GM12878 (cell line): Measurements from ENCODE around the gene GP5. TPM values are rescaled to one million over a fixed set of nuclear protein-coding genes. Genes with fewer than 3 reads are reported as not detected.

Source experiments
- ATAC-seq: fragments of 200-7000 bp; cut with Tn5 transposase; 3 replicates; pipeline ENCODE4 v1.9.1; 2020; ENCODE audit warnings: mild to moderate bottlenecking, moderate library complexity
- BruUV-seq: library from RNA; stranded (reverse); fragments of 400-500 nt; replicated peaks from 2 replicates; lab custom pipeline; 2021; lab: Mats Ljungman, UMichigan
- CTCF ChIA-PET: fragments of 300-600 bp; sonication (Branson Sonifier 250); formaldehyde crosslinking; extraction: SDS; loops from one replicate; lab custom pipeline; 2021; ENCODE audit warnings: inconsistent platforms; lab: Yijun Ruan, JAX
- POLR2A ChIA-PET: fragments of 350-600 bp; formaldehyde crosslinking; extraction: SDS; loops from one replicate; lab custom pipeline; 2021; ENCODE audit warnings: inconsistent platforms; lab: Charles Lee
- RAD21 ChIA-PET: fragments of 300-600 bp; sonication (Branson Sonifier 250); formaldehyde crosslinking; loops from one replicate; lab custom pipeline; 2023; ENCODE audit warnings: antibody characterized with exemption; ENCODE audit not compliant: unreplicated experiment; lab: Charles Lee
- SMC1A ChIA-PET: fragments of 300-600 bp; sonication (Branson Sonifier 250); formaldehyde crosslinking; loops from one replicate; lab custom pipeline; 2023; ENCODE audit not compliant: unreplicated experiment, uncharacterized antibody; lab: Charles Lee
- DNase-seq: peaks from one replicate; pipeline ENCODE4 v3.0.0-alpha.2; 2011; ENCODE audit warnings: low read depth, low spot score
- FAIRE-seq: peaks from 3 replicates; lab custom pipeline; 2011; peaks lifted over from hg19 to GRCh38; lab: Jason Lieb, UNC
- H2AFZ ChIP-seq: 2 replicates; pipeline ENCODE4 v1.6.0; 2011; ENCODE audit warnings: low read depth, low read length, control low read depth; ENCODE audit not compliant: control insufficient read depth
- H3K27ac ChIP-seq: 2 replicates; pipeline ENCODE4 v1.5.1; 2011; ENCODE audit warnings: control low read depth; ENCODE audit not compliant: control insufficient read depth, insufficient read depth
- H3K27me3 ChIP-seq, 2 experiments: replicated peaks in 1 of 2; 2 replicates each; pipeline versions ENCODE4 v1.6.0 to v1.6.1; 2011; ENCODE audit warnings: low read length in 1 of 2; ENCODE audit not compliant: control insufficient read depth in 2 of 2, insufficient read depth in 2 of 2
- H3K36me3 ChIP-seq, 2 experiments: 2 replicates each; pipeline ENCODE4 v1.5.1; 2011; ENCODE audit warnings: low read length in 1 of 2; ENCODE audit not compliant: control insufficient read depth in 2 of 2, insufficient read depth in 2 of 2
- H3K4me1 ChIP-seq: 2 replicates; pipeline ENCODE4 v1.6.1; 2011; ENCODE audit warnings: mild to moderate bottlenecking, low read length, moderate library complexity, mixed read lengths; ENCODE audit not compliant: control insufficient read depth, insufficient read depth
- H3K4me2 ChIP-seq: 2 replicates; pipeline ENCODE4 v1.6.0; 2011; ENCODE audit warnings: control low read depth; ENCODE audit not compliant: control insufficient read depth, insufficient read depth
- H3K4me3 ChIP-seq: fragments of 200-600 bp; sonication (generic); 2 replicates; pipeline ENCODE4 v1.5.1; 2016
- H3K79me2 ChIP-seq: 2 replicates; pipeline ENCODE4 v1.6.0; 2011; ENCODE audit warnings: low read length; ENCODE audit not compliant: control insufficient read depth, insufficient read depth
- H3K9ac ChIP-seq: 2 replicates; pipeline ENCODE4 v1.8.0; 2011; ENCODE audit warnings: low read length, control low read depth, mixed read lengths; ENCODE audit not compliant: control insufficient read depth, insufficient read depth
- H3K9me3 ChIP-seq: replicated peaks from 3 replicates; pipeline ENCODE4 v1.5.1; 2011; ENCODE audit warnings: mild to moderate bottlenecking, low read length; ENCODE audit not compliant: control insufficient read depth, insufficient read depth
- H4K20me1 ChIP-seq: 2 replicates; pipeline ENCODE4 v1.6.0; 2011; ENCODE audit not compliant: control insufficient read depth, insufficient read depth
- ESRRA ChIP-seq: IDR thresholded peaks from 2 replicates; pipeline ENCODE4 v1.6.1; 2012; ENCODE audit warnings: mild to moderate bottlenecking, low read length, improper control_type of control experiment
- HCFC1 ChIP-seq: fragments of 150-350 bp; IDR thresholded peaks from 2 replicates; pipeline ENCODE4 v1.6.1; 2014; ENCODE audit warnings: low read length
- HDAC2 ChIP-seq: fragments of 200-600 bp; sonication (generic); IDR thresholded peaks from 2 replicates; pipeline ENCODE4 v1.6.1; 2017
- MYC ChIP-seq: IDR thresholded peaks from 2 replicates; pipeline ENCODE4 v1.6.1; 2011; ENCODE audit warnings: mild to moderate bottlenecking, low read length, moderate library complexity, inconsistent platforms; ENCODE audit not compliant: insufficient read depth, insufficient replicate concordance, insufficient read length, severe bottlenecking
- POLR2A ChIP-seq: IDR thresholded peaks from 2 replicates; pipeline ENCODE4 v1.6.1; 2011; ENCODE audit warnings: low read depth, mild to moderate bottlenecking, low read length
- SMAD5 ChIP-seq: IDR thresholded peaks from 2 replicates; pipeline ENCODE4 v1.6.1; 2016; ENCODE audit warnings: antibody characterized with exemption, low read depth
- SUPT20H ChIP-seq: IDR thresholded peaks from 2 replicates; pipeline ENCODE4 v1.6.1; 2011; ENCODE audit warnings: low read depth, mild to moderate bottlenecking, low read length, moderate library complexity, borderline replicate concordance; ENCODE audit not compliant: control insufficient read depth
- ZBED1 ChIP-seq: IDR thresholded peaks from 2 replicates; pipeline ENCODE4 v1.6.1; 2016; ENCODE audit warnings: borderline replicate concordance
- WGBS: methylation state at CpG from one replicate; pipeline ENCODE4 v1.1.6; 2016; ENCODE audit warnings: low lambda C conversion rate; ENCODE audit not compliant: insufficient replicate concordance, insufficient coverage; ENCODE audit errors: missing lambda C conversion rate; 5-methylcytosine and 5-hydroxymethylcytosine counted together
- in situ Hi-C: fragments of 300-500 bp; cut with MboI; formaldehyde crosslinking; loops from 9 replicates; pipeline ENCODE4 v1.14.3; 2018; ENCODE audit warnings: mixed read lengths
- intact Hi-C: fragments of 100-400 bp; cut with micrococcal nuclease; formaldehyde crosslinking; loops from one replicate; pipeline ENCODE4 v1.14.2; 2022; ENCODE audit not compliant: unreplicated experiment
- polyA plus RNA-seq, 11 experiments: library from polyadenylated mRNA; depleted of rRNA in 4 of 11; unstranded in 6 of 11; stranded (reverse) in 5 of 11; fragments of >200 nt; fragmentation: Nextera tagmentation in 4 of 11; fragmentation: Illumina TruSeq in 1 of 11; extraction: Ambion mirVana in 4 of 11; extraction: Trizol in 1 of 11; gene quantifications; 1 replicate in 1 of 11; 2 replicates in 10 of 11; pipeline versions ENCODE4 v1.2.1 to v1.2.3, GENCODE V29; 2011 to 2016; ENCODE audit warnings: inconsistent platforms in 2 of 11, missing spikeins in 2 of 11, low read depth in 1 of 11
- total RNA-seq, 4 experiments: library from RNA; depleted of rRNA in 3 of 4; stranded (reverse); fragments of >200 nt in 3 of 4; fragmentation: Illumina TruSeq in 1 of 4; extraction: Trizol in 1 of 4; gene quantifications; 2 replicates each; pipeline versions ENCODE4 v1.2.1 to v1.2.3, GENCODE V29; 2013 to 2021
- TF ChIP-seq, protein P1 (sequence below): fragments of 450-650 bp; IDR thresholded peaks from 2 replicates; pipeline ENCODE4 v1.6.1; 2016; ENCODE audit warnings: mild to moderate bottlenecking
- TF ChIP-seq, protein P2 (sequence below): fragments of 450-650 bp; IDR thresholded peaks from 2 replicates; pipeline ENCODE4 v1.6.1; 2017; ENCODE audit warnings: low read depth, mild to moderate bottlenecking, moderate library complexity
- TF ChIP-seq, protein P3 (sequence below): fragments of 450-650 bp; formaldehyde crosslinking; IDR thresholded peaks from 2 replicates; pipeline ENCODE4 v1.4.0; 2022; ENCODE audit warnings: mild to moderate bottlenecking, moderate library complexity
- TF ChIP-seq, protein P4 (sequence below): fragments of 450-650 bp; IDR thresholded peaks from 2 replicates; pipeline ENCODE4 v1.6.1; 2014; ENCODE audit warnings: mild to moderate bottlenecking

GP5 gene
- total and polyA plus RNA-seq, 10 of the 15 experiments (the other 5 are each of a cell fraction or from before 2014, with no cell fraction given): not detected

DNA sequence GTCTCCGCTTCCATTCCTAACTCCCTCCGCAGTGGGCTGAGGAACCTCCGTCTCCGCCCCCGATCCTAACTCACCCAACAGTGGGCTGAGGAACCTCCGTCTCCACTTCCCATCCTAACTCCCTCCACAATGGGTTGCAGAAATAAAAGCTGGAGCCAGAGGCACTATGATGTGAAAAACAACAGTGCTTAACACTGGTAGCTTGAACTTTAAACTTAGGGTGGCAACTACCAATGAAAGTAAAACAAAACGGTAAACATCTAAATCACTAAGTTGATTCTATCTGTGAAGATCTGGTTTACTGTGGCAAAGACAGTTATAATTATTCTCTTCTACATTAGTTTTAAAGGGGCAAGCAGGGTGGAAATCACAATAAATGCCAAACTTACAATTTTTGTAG lies 25.9 kb upstream of the GP5 start:
- intact Hi-C loops: no loop called here
- Histone ChIP-seq H3K4me2 (no peak overlapping the region), H4K20me1 (no peaks in the 10 kb centered on the region), H3K79me2 (no peaks in the 10 kb centered on the region), H3K36me3 (peaks cover 7 to 23% of the 10 kb centered on the region in 2 experiments), H2AFZ (no peak overlapping the region), H3K9me3 (no peaks in the 10 kb centered on the region), H3K4me3 (no peak overlapping the region), H3K27me3 (no peaks in the 10 kb centered on the region), H3K4me1 (no peaks in the 10 kb centered on the region), H3K9ac (no peak overlapping the region), H3K27ac (no peak overlapping the region)
- in situ Hi-C loops: no loop called here
- ChIA-PET CTCF (no interaction called here), POLR2A (no interaction called here), SMC1A (no interaction called here), RAD21 (no interaction called here)
- no peak for TF ChIP-seq ESRRA
- no peak for TF ChIP-seq SUPT20H
- TF ChIP-seq HCFC1: no peak
- TF ChIP-seq ZBED1: no peak
- TF ChIP-seq HDAC2: no peak
- no peak for TF ChIP-seq MYC
- TF ChIP-seq, protein P1, sequence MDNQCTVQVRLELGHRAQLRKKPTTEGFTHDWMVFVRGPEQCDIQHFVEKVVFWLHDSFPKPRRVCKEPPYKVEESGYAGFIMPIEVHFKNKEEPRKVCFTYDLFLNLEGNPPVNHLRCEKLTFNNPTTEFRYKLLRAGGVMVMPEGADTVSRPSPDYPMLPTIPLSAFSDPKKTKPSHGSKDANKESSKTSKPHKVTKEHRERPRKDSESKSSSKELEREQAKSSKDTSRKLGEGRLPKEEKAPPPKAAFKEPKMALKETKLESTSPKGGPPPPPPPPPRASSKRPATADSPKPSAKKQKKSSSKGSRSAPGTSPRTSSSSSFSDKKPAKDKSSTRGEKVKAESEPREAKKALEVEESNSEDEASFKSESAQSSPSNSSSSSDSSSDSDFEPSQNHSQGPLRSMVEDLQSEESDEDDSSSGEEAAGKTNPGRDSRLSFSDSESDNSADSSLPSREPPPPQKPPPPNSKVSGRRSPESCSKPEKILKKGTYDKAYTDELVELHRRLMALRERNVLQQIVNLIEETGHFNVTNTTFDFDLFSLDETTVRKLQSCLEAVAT: no peak
- TF ChIP-seq, protein P2, sequence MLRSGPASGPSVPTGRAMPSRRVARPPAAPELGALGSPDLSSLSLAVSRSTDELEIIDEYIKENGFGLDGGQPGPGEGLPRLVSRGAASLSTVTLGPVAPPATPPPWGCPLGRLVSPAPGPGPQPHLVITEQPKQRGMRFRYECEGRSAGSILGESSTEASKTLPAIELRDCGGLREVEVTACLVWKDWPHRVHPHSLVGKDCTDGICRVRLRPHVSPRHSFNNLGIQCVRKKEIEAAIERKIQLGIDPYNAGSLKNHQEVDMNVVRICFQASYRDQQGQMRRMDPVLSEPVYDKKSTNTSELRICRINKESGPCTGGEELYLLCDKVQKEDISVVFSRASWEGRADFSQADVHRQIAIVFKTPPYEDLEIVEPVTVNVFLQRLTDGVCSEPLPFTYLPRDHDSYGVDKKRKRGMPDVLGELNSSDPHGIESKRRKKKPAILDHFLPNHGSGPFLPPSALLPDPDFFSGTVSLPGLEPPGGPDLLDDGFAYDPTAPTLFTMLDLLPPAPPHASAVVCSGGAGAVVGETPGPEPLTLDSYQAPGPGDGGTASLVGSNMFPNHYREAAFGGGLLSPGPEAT: no peak
- TF ChIP-seq SMAD5: no peak
- TF ChIP-seq, protein P3, sequence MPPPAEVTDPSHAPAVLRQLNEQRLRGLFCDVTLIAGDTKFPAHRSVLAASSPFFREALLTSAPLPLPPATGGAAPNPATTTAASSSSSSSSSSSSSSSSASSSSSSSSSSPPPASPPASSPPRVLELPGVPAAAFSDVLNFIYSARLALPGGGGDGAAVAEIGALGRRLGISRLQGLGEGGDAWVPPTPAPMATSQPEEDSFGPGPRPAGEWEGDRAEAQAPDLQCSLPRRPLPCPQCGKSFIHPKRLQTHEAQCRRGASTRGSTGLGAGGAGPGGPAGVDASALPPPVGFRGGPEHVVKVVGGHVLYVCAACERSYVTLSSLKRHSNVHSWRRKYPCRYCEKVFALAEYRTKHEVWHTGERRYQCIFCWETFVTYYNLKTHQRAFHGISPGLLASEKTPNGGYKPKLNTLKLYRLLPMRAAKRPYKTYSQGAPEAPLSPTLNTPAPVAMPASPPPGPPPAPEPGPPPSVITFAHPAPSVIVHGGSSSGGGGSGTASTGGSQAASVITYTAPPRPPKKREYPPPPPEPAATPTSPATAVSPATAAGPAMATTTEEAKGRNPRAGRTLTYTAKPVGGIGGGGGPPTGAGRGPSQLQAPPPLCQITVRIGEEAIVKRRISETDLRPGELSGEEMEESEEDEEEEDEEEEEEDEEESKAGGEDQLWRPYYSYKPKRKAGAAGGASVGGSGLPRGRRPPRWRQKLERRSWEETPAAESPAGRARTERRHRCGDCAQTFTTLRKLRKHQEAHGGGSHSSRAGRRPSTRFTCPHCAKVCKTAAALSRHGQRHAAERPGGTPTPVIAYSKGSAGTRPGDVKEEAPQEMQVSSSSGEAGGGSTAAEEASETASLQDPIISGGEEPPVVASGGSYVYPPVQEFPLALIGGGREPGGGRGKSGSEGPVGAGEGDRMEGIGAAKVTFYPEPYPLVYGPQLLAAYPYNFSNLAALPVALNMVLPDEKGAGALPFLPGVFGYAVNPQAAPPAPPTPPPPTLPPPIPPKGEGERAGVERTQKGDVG (CRISPR knock-in tag): no peak
- no peak for TF ChIP-seq POLR2A
- TF ChIP-seq, protein P4, sequence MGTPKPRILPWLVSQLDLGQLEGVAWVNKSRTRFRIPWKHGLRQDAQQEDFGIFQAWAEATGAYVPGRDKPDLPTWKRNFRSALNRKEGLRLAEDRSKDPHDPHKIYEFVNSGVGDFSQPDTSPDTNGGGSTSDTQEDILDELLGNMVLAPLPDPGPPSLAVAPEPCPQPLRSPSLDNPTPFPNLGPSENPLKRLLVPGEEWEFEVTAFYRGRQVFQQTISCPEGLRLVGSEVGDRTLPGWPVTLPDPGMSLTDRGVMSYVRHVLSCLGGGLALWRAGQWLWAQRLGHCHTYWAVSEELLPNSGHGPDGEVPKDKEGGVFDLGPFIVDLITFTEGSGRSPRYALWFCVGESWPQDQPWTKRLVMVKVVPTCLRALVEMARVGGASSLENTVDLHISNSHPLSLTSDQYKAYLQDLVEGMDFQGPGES: no peak
- no peak for FAIRE-seq
- BruUV-seq: no TSS peak
- no peak for ATAC-seq
- WGBS: 98% methylated on average over 7 of the region's 7 CpGs
- DNase-seq: no peak
